ENCODE measurements around the gene CCNB3. TPM values are rescaled to one million over a fixed set of nuclear protein-coding genes. Genes with fewer than 3 reads are reported as not detected.

Gene CCNB3
- total RNA-seq, 1 donor from 2014 or later: 0.36 TPM

- no peak for ATAC-seq
Measured at GRCh38 chrX:50343917-50344316, 139.4 kb downstream of the CCNB3 start.

GRCh38 chrX:50372966-50373365, 168.4 kb downstream of the CCNB3 start:
- ATAC-seq: no peak

- no peak for ATAC-seq
Measured at GRCh38 chrX:50375481-50376267, 171.1 kb downstream of the CCNB3 start.

- ATAC-seq: no peak
Measured at GRCh38 chrX:50381729-50382415, 177.3 kb downstream of the CCNB3 start.

- no peak for ATAC-seq
Measured at GRCh38 chrX:50386520-50386919, 182.0 kb downstream of the CCNB3 start.

GRCh38 chrX:50393902-50394301, 189.3 kb downstream of the CCNB3 start:
- no peak for ATAC-seq

Other genes with a start within 250 kb of the CCNB3 start
- not detected for gene AKAP4, start 3.8 kb upstream of the CCNB3 start, total RNA-seq